Stimulated activated CD4-positive, alpha-beta T cell treated with anti-CD3 and anti-CD28 coated beads, Interleukin-15, amount 100 ng/mL, for 1 hour (primary cell): ENCODE measurements around the gene POU5F2.

Experiments
- DNase-seq, 2 donors: peaks; one replicate each; pipeline ENCODE4 v3.0.0-alpha.2; 2020; ENCODE audit warnings: low read depth in 1 of 2, low spot score in 1 of 2

Gene POU5F2

DNA sequence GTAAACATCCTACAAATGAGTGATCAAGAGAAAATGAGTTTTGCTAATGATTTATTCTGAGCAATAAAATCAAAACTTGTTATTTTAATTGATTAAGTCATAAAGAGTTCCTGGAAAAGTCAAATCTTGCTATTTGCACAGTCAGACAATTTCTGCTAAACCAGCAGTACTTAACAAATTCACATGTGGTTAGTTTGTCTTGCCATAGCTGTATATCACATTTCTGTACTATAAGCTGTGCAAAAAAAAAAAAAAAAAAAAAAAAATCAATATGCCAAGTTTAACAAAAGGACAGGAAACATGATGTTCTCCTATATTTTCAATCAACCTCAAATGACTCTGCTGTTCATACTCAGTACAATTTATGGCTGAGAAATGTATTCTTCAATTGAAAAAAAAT, 24.9 kb downstream of the POU5F2 start:
- DNase-seq, result no peak

DNA sequence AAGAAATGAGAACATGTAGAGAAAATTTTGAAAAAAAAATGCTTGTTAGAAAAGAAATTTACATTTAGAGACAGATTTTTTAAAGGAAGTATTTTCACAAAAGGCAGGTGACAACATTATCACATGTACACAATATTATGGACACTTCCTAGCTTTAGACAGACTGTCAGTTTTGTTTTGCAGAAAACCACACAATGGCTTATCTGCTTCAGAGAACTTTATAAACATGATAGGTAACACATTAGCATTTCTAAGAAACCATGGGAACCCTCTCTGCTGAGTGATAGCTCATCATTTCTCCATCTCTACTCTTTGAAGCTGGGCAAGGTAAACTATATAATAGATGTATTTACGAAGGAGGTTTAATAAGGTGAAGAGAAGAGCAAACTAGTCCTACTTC, 25.6 kb downstream of the POU5F2 start:
- DNase-seq, result no peak

DNA sequence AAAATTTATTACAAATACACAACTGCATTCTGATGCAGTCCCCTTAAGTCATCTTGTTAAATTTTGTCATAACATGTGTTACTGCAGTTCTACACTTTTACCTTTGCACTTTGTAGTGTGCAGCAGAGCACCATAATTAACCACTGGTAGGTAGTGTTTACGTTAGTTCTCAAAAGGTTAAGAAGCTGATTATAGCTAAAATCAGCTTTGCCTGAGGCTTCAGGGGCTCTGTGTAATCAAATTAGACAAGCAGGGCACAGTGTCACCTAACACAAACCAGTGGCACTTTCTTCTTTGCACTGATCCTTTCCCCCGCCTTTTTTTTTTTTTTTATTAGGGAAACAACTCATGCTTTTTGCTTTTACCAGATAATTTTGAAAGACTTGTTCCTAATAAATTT, 26.1 kb downstream of the POU5F2 start:
- no peak for DNase-seq

DNA sequence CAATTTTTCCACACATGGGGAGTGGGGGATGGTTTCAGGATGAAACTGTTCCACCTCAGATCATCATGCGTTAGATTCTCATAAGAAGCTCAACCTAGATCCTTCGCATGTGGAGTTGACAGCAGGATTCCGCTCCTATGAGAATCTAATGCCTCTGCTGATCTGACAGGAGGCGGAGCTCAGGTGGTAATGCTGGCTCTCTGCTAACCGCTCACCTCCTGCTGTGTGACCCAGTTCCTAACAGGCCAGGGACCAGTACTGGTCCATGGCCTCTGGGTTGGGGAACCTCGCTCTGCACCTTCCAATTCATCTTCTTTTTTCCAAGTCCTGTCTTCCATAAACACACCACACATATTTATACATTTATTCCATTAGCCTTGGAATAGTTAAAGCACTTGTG, 33.0 kb downstream of the POU5F2 start:
- no peak for DNase-seq

DNA sequence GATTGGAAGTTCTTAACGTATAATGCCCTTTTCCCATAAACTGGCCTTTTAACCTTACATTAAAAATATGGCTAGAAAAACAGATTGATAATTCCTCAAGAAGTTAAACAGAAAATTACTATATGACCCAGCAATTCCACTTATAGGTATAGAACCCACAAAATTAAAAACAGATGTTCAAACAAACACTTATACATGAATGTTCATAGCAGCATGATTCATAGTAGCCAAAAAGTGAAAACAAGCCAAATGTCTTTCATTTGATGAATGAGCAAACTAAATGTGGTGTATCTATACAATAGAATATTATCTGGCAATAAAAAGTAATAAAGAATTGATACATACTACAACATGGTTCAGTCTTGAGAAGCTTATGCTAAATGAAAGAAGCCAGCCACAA, 35.5 kb downstream of the POU5F2 start:
- DNase-seq, result no peak

DNA sequence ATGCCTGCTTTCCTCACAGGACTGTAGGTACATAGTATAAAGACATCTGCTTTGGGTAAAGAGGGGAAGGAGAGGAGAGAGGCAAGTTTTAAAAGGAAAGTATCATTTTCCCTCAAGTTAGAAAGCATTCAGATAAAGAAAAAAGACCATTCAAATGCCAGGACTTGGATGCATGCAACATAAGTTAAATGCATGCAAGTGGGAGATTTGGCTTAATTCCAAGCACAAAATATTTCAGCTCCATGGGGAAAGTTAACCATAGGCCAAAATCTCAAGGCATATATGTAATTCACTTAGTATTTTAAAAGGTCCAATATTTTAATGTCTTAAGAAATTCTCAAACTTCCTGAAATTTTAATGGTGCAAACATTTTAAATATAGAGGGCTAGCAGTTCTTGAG, 36.4 kb downstream of the POU5F2 start:
- no peak for DNase-seq

DNA sequence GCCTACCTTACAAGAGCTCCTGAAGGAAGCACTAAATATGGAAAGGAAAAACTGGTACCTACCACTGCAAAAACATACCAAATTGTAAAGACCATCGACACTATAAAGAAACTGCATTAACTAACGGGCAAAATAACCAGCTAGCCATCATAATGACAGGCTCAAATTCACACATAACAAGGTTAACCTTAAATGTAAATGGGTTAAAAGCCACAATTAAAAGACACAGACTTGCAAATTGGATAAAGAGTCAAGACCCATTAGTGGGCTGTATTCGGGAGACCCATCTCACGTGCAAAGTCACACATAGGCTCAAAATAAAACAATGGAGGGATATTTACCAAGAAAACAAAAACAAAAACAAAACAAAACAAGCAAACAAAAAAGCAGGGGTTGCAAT, 49.4 kb downstream of the POU5F2 start:
- no peak for DNase-seq
